BJ (cell line): Measurements from ENCODE around the gene AKAP10. TPM values are rescaled to one million over a fixed set of nuclear protein-coding genes. Genes with fewer than 3 reads are reported as not detected.

Experiments
- CTCF ChIA-PET: fragments of 350-600 bp; formaldehyde crosslinking; extraction: SDS; loops from one replicate; lab custom pipeline; 2021; ENCODE audit warnings: antibody characterized with exemption, inconsistent platforms; lab: Yijun Ruan, JAX
- POLR2A ChIA-PET: fragments of 300-600 bp; sonication (Branson Sonifier 250); formaldehyde crosslinking; extraction: SDS; loops from one replicate; lab custom pipeline; 2021; ENCODE audit warnings: antibody characterized with exemption; lab: Charles Lee
- DNase-seq: peaks from one replicate; pipeline ENCODE4 v3.0.0-alpha.2; 2011; ENCODE audit warnings: low read depth
- H3K27me3 ChIP-seq: 2 replicates; pipeline ENCODE4 v1.6.0; 2011; ENCODE audit warnings: low read length; ENCODE audit not compliant: control insufficient read depth, insufficient read depth
- H3K36me3 ChIP-seq: 2 replicates; pipeline ENCODE4 v1.5.1; 2011; ENCODE audit warnings: low read length; ENCODE audit not compliant: control insufficient read depth, insufficient read depth
- H3K4me3 ChIP-seq: 2 replicates; pipeline ENCODE4 v1.5.1; 2011; ENCODE audit warnings: low read depth, mild to moderate bottlenecking, control low read depth, low read length
- polyA plus RNA-seq: library from polyadenylated mRNA; depleted of rRNA; stranded (reverse); fragments of >200 nt; gene quantifications from 2 replicates; pipeline ENCODE4 v1.2.3, GENCODE V29; 2011
- TF ChIP-seq, protein P1 (sequence below): IDR thresholded peaks from 2 replicates; pipeline ENCODE4 v1.5.1; 2011; ENCODE audit warnings: low read depth, mild to moderate bottlenecking, control low read depth, inconsistent platforms, low read length, moderate library complexity; ENCODE audit not compliant: insufficient read depth

The AKAP10 gene
- polyA plus RNA-seq, 1 experiment = 20.7 TPM

DNA sequence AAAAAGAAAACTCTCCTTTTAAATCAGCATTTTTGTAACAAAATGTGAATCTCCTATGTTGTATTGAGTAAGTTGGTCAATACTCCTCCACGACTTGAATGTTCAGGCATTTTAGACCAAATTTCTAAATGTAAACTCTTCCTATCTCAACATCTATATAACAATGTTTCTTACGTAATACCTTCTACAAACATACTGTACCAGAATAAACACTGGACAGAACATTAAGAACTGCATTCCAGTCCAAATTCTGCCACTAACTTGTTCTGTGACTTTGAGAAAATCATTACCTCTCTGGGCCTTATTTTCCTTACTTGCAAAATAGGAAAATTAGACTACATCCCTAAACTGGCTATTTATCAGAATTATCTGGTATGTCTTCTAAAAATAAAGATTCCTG, 40.1 kb downstream of the AKAP10 start:
- no peaks in the 10 kb centered on the region for H3K27me3 ChIP-seq
- ChIA-PET POLR2A (no interaction called here), CTCF (no interaction called here)
- H3K4me3 ChIP-seq = no peak overlapping the region
- TF ChIP-seq, protein P1, sequence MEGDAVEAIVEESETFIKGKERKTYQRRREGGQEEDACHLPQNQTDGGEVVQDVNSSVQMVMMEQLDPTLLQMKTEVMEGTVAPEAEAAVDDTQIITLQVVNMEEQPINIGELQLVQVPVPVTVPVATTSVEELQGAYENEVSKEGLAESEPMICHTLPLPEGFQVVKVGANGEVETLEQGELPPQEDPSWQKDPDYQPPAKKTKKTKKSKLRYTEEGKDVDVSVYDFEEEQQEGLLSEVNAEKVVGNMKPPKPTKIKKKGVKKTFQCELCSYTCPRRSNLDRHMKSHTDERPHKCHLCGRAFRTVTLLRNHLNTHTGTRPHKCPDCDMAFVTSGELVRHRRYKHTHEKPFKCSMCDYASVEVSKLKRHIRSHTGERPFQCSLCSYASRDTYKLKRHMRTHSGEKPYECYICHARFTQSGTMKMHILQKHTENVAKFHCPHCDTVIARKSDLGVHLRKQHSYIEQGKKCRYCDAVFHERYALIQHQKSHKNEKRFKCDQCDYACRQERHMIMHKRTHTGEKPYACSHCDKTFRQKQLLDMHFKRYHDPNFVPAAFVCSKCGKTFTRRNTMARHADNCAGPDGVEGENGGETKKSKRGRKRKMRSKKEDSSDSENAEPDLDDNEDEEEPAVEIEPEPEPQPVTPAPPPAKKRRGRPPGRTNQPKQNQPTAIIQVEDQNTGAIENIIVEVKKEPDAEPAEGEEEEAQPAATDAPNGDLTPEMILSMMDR = no peak
- peaks cover 5% of the 10 kb centered on the region for H3K36me3 ChIP-seq
- no peak for DNase-seq

DNA sequence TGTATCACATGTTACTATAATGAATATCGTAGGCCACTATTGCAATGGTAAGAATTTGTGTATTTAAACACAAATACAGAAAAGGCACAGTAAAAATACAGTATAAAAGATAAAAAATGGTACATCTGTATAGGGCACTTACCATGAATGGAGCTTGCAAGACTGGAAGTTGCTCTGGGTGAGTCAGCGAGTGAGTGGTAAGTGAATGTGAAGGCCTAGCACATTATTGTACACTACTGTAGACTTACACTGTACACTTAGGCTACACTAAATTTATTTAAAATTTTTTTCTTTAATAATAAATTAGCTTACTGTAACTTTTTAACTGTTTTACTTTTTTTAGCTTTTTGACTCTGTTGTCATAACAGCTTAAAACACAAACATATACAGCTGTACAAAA, 42.5 kb downstream of the AKAP10 start:
- POLR2A ChIA-PET = no interaction called here

DNA sequence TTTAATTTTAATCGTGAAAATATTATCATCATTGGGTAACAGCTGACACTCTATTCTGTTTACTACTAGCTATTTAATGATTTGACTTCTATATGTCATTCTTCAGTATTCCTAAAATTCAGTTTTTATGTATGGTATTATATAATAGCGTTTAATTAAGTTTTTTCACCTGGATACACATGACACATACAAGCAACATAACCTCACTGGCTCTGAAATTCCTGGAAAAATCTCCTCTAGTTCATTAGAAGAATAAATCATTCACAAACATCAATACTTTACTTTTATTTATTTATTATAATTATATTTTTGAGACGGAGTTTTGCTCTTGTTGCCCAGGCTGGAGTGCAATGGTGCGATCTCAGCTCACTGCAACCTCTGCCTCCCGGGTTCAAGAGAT, 44.0 kb downstream of the AKAP10 start:
- ChIA-PET POLR2A (no interaction called here), CTCF (interaction anchor here (0.6 kb wide), 1 partner anchor 1359 kb away, joined by 3 read pairs; no protein-coding TSS in a partner anchor)
- H3K27me3 ChIP-seq = no peaks in the 10 kb centered on the region
- no peak for DNase-seq
- no peak overlapping the region for H3K4me3 ChIP-seq
- TF ChIP-seq, protein P1 = no peak
- peaks cover 7% of the 10 kb centered on the region for H3K36me3 ChIP-seq

More for the DNA sequence above, 42.5 kb downstream of the AKAP10 start:
- peaks cover 10% of the 10 kb centered on the region for H3K36me3 ChIP-seq
- no peak overlapping the region for H3K4me3 ChIP-seq
- no peaks in the 10 kb centered on the region for H3K27me3 ChIP-seq
- CTCF ChIA-PET = interaction anchor here (1.0 kb wide), 1 partner anchor 31 kb away, joined by 6 read pairs; no protein-coding TSS in a partner anchor
- DNase-seq = no peak
- TF ChIP-seq, protein P1 = no peak

DNA sequence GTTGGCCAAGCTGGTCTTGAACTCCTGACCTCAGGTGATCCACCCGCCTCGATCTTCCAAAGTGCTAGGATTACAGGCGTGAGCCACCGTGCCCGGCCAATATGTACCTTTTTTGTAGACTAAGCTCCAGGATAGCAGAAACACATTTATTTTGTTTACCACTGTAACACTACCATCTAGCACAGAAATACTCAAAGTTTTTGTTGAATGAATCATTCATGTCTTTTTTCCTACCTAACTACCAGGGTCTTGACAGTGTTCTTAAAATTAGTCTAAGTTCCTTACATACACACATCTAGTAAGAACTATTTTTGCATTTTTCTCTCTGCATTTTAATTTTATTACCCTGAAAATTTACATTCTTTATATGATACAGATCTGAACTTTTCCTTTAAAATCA, 44.4 kb downstream of the AKAP10 start:
- peaks cover 7% of the 10 kb centered on the region for H3K36me3 ChIP-seq
- no peak for DNase-seq

DNA sequence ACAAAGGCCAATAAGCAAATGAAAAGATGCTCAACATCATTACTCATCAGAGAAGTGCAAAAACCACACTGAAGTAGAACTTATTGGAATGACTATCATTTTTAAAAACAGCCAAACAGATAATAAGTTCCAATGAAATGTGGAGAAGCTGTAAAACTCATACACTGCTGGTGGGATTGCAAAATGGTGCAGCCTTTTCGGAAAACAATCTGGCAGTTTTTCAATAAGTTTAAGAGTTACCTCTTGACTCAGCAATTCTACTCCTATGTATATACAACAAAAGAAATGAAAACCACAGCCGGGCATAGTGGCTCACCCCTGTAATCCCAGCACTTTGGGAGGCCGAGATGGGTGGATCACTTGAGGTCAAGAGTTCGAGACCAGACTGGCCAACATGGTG, 49.3 kb downstream of the AKAP10 start:
- TF ChIP-seq, protein P1 = no peak
- no peak for DNase-seq
- POLR2A ChIA-PET = no interaction called here
- H3K27me3 ChIP-seq = no peaks in the 10 kb centered on the region
- H3K36me3 ChIP-seq = peaks cover 6% of the 10 kb centered on the region
- CTCF ChIA-PET = no interaction called here
- no peak overlapping the region for H3K4me3 ChIP-seq

More for the DNA sequence above, 44.4 kb downstream of the AKAP10 start:
- TF ChIP-seq, protein P1 = no peak
- Histone ChIP-seq H3K27me3 (no peaks in the 10 kb centered on the region), H3K4me3 (no peak overlapping the region)
- POLR2A ChIA-PET = no interaction called here
- CTCF ChIA-PET = interaction anchor here (0.6 kb wide), 1 partner anchor 1359 kb away, joined by 3 read pairs; no protein-coding TSS in a partner anchor
